OCI-LY7 (cell line): Measurements from ENCODE around the gene LDLRAP1.

Experiments
- EZH2phosphoT487 ChIP-seq: fragments of 200-600 bp; sonication (generic); IDR thresholded peaks from 2 replicates; pipeline ENCODE4 v1.6.1; 2018; ENCODE audit warnings: low read depth, borderline replicate concordance, mild to moderate bottlenecking, mixed run types, antibody characterized with exemption, low read length, moderate library complexity, mixed read lengths
- TF ChIP-seq, protein P1 (sequence below): fragments of 200-600 bp; sonication (generic); conservative IDR thresholded peaks from 2 replicates; pipeline ENCODE4 v1.5.1; 2014; ENCODE audit warnings: mild to moderate bottlenecking, antibody characterized with exemption, low read length, moderate library complexity, mixed read lengths

DNA sequence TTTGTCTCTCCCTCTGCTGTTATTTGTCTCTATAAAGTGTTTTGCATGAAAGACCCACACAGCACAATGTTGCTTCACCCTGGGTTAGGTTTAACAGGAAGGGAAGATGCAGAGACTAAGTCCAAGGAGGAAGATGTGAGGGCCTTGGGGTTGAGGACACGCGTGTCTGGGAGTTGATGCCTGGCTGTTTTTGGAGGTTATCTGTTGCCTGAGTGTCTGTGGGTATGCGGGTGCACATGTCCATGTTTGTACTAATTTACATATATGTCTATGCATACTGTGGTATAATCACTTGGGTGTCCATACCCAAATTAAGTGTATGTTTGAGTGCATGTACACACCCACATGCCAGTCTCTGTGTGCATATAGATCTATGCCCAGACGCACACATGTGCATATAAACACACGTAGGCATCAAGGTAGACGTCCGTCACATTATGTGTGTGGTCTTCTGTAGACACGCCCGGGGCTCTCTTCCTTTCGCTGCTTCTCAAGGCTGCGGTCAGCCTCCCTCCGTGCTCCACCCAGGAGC, 72.2 kb downstream of the LDLRAP1 start:
- TF ChIP-seq, protein P1, sequence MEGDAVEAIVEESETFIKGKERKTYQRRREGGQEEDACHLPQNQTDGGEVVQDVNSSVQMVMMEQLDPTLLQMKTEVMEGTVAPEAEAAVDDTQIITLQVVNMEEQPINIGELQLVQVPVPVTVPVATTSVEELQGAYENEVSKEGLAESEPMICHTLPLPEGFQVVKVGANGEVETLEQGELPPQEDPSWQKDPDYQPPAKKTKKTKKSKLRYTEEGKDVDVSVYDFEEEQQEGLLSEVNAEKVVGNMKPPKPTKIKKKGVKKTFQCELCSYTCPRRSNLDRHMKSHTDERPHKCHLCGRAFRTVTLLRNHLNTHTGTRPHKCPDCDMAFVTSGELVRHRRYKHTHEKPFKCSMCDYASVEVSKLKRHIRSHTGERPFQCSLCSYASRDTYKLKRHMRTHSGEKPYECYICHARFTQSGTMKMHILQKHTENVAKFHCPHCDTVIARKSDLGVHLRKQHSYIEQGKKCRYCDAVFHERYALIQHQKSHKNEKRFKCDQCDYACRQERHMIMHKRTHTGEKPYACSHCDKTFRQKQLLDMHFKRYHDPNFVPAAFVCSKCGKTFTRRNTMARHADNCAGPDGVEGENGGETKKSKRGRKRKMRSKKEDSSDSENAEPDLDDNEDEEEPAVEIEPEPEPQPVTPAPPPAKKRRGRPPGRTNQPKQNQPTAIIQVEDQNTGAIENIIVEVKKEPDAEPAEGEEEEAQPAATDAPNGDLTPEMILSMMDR: no peak
- TF ChIP-seq EZH2phosphoT487: no peak
